ENCODE data around the gene MMP24.

MMP24 gene

GRCh38 chr20:35298264-35298663 is 71.8 kb downstream of the MMP24 start:
- TF ChIP-seq FOXP2 (optimal IDR thresholded peaks at IDR 0.05; ENCODE audit: borderline replicate concordance, extremely low read depth, extremely low read length, insufficient read depth) (no peak), SIN3A (IDR thresholded peaks at IDR 0.05; ENCODE audit: borderline replicate concordance, insufficient read depth, low read length) (no peak), TAF1 (IDR thresholded peaks at IDR 0.05; ENCODE audit: borderline replicate concordance, insufficient read depth, low read length) (no peak), POLR2AphosphoS5 (IDR thresholded peaks at IDR 0.05; ENCODE audit: low read depth, low read length) (no peak), REST (IDR thresholded peaks at IDR 0.05; ENCODE audit: insufficient read depth in 1 of 2, low read depth in 2 of 2, low read length in 2 of 2) (no peak)

DNA sequence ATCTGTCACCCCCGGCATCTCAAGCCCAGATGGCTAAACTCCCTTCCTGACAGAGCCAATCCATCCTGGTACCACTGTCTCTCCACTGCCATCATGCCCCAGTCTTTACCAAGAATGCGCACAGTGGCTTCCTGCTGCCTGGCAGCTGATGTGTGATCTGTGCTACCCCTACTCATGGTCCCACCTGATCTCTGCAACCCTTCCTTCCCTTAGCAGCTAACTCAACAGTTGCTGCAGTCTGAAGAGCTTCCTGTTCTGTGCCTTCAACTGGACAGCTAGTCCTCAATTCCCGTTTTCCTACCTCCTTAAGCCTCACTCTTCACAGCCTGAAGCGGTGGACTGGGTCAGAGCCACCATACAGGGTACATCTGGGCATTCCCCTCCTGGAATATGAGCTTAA is 73.3 kb downstream of the MMP24 start:
- TF ChIP-seq POLR2AphosphoS5 (IDR thresholded peaks at IDR 0.05; ENCODE audit: low read depth, low read length) = no peak
- TF ChIP-seq REST (IDR thresholded peaks at IDR 0.05; ENCODE audit: insufficient read depth in 1 of 2, low read depth in 2 of 2, low read length in 2 of 2) = no peak
- no peak for TF ChIP-seq TAF1 (IDR thresholded peaks at IDR 0.05; ENCODE audit: borderline replicate concordance, insufficient read depth, low read length)
- TF ChIP-seq SIN3A (IDR thresholded peaks at IDR 0.05; ENCODE audit: borderline replicate concordance, insufficient read depth, low read length) = no peak
- no peak for TF ChIP-seq FOXP2 (optimal IDR thresholded peaks at IDR 0.05; ENCODE audit: borderline replicate concordance, extremely low read depth, extremely low read length, insufficient read depth)

DNA sequence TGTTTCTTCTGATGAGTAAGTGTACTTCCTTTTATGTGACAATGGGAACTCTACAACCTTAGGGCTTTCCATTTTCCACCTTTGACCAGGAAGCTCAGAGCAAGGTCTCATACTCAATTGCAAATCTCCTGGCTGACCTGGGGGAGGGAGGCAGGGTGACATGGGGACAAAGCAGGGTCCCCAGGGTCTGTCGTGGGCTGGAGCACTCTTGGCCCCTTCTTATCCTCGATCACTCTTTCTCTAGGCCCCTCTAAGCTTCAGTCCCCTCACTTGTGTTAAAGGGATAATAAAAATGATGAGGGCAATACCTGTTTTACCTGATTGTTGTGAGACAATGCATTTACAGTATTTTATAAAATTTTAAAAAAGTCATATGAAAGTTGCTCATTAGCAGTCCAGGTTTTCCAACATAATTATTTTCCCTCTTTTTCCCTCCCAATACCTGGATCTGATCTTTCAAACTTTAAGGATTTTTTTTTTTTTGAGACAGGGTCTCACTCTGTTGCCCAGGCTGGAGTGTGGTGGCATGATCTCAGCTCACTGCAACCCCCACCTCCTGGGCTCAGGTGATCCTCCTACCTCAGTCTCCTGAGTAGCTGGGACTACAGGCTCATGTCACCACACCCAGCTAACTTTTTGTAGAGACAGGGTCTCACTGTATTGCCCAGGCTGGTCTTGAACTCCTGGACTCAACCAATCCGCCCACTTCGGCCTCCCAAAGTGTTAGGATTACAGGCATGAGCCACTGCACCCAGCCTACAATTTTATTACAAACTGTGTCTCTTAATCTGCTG is 74.2 kb downstream of the MMP24 start:
- no peak for TF ChIP-seq TAF1 (IDR thresholded peaks at IDR 0.05; ENCODE audit: borderline replicate concordance, insufficient read depth, low read length)
- no peak for TF ChIP-seq POLR2AphosphoS5 (IDR thresholded peaks at IDR 0.05; ENCODE audit: low read depth, low read length)
- no peak for TF ChIP-seq SIN3A (IDR thresholded peaks at IDR 0.05; ENCODE audit: borderline replicate concordance, insufficient read depth, low read length)
- no peak for TF ChIP-seq REST (IDR thresholded peaks at IDR 0.05; ENCODE audit: insufficient read depth in 1 of 2, low read depth in 2 of 2, low read length in 2 of 2)
- TF ChIP-seq FOXP2 (optimal IDR thresholded peaks at IDR 0.05; ENCODE audit: borderline replicate concordance, extremely low read depth, extremely low read length, insufficient read depth) = no peak

DNA sequence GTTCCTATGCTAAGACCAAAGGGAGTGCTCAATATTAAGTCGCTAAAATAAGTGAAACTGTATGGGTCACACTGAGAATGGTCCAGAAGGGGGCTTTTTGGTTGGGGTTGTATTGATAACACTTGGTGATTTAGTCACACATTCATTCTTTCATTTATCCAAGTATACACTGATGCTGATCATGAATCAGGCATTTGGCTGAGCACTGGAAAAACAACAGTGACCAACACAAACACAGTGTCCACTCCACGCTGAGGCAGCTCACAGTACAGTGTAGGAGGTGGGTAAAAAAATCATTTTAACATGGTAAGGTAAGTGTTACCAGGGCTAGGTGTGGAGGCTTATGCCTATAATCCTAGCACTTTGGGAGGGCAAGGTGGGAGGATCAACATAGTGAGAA is 74.9 kb downstream of the MMP24 start:
- no peak for TF ChIP-seq SIN3A (IDR thresholded peaks at IDR 0.05; ENCODE audit: borderline replicate concordance, insufficient read depth, low read length)
- TF ChIP-seq TAF1 (IDR thresholded peaks at IDR 0.05; ENCODE audit: borderline replicate concordance, insufficient read depth, low read length) = no peak
- no peak for TF ChIP-seq REST (IDR thresholded peaks at IDR 0.05; ENCODE audit: insufficient read depth in 1 of 2, low read depth in 2 of 2, low read length in 2 of 2)
- no peak for TF ChIP-seq POLR2AphosphoS5 (IDR thresholded peaks at IDR 0.05; ENCODE audit: low read depth, low read length)
- TF ChIP-seq FOXP2 (optimal IDR thresholded peaks at IDR 0.05; ENCODE audit: borderline replicate concordance, extremely low read depth, extremely low read length, insufficient read depth) = no peak
